Upper lobe of left lung (tissue), 4 donors: Measurements from ENCODE around the gene FHOD1.

ENCODE experiments used
- POLR2A ChIP-seq, 4 donors: fragments of 450-650 bp; IDR thresholded peaks; one replicate each; pipeline ENCODE4 v1.5.1; 2016 to 2017; ENCODE audit warnings: antibody characterized with exemption in 4 of 4, mild to moderate bottlenecking in 2 of 4
- POLR2AphosphoS5 ChIP-seq, 2 donors: sonication (generic); formaldehyde crosslinking; IDR thresholded peaks; one replicate each; pipeline ENCODE4 v1.5.1; 2017; ENCODE audit warnings: antibody characterized with exemption in 2 of 2

- TF ChIP-seq POLR2AphosphoS5 (IDR thresholded peaks at IDR 0.05) (peak; percentile 76 to 88), POLR2A (IDR thresholded peaks at IDR 0.05) (no peak)
These were observed 5.0 kb downstream of the FHOD1 start for GRCh38 chr16:67242138-67242730.
